ENCODE data around the gene ARHGAP6.

The ARHGAP6 gene, protein sequence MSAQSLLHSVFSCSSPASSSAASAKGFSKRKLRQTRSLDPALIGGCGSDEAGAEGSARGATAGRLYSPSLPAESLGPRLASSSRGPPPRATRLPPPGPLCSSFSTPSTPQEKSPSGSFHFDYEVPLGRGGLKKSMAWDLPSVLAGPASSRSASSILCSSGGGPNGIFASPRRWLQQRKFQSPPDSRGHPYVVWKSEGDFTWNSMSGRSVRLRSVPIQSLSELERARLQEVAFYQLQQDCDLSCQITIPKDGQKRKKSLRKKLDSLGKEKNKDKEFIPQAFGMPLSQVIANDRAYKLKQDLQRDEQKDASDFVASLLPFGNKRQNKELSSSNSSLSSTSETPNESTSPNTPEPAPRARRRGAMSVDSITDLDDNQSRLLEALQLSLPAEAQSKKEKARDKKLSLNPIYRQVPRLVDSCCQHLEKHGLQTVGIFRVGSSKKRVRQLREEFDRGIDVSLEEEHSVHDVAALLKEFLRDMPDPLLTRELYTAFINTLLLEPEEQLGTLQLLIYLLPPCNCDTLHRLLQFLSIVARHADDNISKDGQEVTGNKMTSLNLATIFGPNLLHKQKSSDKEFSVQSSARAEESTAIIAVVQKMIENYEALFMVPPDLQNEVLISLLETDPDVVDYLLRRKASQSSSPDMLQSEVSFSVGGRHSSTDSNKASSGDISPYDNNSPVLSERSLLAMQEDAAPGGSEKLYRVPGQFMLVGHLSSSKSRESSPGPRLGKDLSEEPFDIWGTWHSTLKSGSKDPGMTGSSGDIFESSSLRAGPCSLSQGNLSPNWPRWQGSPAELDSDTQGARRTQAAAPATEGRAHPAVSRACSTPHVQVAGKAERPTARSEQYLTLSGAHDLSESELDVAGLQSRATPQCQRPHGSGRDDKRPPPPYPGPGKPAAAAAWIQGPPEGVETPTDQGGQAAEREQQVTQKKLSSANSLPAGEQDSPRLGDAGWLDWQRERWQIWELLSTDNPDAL (N-terminal part only)

DNA sequence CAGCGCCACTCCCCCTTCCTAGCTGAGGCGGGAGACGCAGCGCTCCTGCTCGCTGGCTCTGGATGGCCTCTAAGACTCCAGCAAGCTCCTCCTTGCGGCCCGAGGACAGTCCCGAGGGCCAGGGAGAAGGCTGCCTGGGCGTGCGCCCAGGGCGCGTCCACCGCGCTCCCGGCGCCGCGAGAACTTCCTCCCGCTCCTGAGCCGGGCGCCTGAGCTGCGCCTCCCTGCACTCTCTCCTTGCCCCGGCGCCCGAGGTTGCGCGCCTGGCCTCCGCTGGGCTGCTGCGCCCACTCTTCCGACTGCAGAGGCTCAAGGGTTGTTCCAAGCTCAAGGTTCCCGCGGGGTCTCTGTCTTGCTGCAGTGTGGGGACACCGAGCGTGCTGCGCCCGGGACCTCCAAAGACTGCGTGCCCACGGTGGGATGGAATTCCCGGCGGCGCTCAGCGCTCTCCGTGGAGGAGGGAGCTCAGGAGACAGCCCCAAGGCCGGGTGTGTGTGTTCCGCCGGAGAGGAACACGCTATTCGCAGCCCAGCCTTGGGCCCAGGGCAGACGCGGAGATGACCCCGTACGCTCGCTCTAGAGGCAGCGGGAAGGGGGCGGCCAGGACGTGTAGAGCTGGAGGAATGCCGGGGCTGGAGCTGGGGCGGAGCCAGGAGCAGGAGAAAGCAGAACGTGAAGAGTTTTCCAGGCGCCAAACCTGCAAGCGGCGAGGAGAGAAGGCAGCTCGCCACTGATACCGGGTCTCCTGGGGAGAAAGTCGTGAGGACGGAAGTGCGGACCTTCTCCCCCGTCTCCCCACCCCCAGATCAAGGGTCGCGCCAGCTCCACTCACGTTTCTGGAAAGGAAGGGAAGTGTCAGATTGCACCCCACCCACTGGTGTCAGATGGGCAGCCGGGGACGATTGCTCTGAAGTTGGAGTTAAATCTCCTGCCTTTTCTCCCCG lies at the start of gene ARHGAP6:
TSS of gene ARHGAP6 (minus strand) at position 753 of the 944 bp plus-strand sequence. CDS start 1,092 bp downstream, outside the sequence.
- no peak for DNase-seq

- no peak for DNase-seq
Measured at GRCh38 chrX:11704725-11705495, 39.2 kb upstream of the ARHGAP6 start.

DNA sequence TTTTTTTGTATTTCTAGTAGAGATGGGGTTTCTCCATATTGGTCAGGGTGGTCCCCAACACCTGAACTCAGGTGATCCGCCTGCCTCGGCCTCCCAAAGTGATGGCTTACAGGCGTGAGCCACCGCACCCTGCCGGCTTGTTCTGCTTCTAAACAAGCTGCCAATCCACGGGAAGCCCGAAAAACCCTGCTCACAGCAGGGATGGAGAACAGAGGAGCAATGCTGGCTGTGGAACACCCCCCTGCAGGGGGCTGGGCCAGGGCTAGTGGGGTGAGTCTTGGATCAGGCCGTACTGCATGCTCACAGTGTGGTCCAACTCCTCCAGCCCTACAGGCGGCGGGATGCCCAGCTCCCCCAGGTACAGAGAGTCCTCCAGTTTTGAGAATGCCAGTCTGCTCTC lies 38.1 kb upstream of the ARHGAP6 start:
- no peak for DNase-seq

DNA sequence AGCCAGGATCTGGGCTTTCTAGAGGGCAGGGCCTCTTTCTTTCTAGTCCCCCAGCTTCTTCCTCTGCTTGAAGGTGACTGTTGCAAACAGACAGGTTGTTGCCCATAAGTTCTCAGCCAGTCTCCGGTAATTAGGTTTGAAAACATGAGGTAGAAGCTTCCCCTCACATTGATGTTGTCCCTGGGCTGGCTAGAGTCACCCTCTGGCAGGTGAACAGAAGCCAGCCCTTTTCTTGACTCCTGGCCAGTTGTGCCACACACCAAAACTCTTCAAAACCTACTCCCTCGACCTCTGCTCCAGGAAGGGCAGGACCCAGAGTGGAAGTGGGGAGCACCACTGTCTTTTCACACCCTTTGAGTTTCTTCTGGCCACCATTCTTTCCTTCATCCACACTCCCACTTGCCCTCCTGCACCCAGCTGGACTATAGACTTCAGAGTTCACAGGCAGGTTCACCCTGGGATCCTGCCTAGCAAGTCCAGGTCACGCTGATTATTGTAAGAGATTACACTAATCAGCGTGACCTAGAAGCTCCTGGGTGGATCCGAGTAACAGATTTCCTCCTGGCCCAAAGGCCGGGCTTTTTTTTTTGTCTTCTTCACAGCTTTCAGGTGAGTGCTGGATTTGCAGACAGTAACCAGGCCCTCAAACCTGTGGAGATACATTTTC lies 37.4 kb upstream of the ARHGAP6 start:
- no peak for DNase-seq

- DNase-seq: no peak
Measured at GRCh38 chrX:11702420-11702819, 36.7 kb upstream of the ARHGAP6 start.

GRCh38 chrX:11698702-11699101 lies 33.0 kb upstream of the ARHGAP6 start:
- no peak for DNase-seq

GRCh38 chrX:11688201-11688600 lies 22.5 kb upstream of the ARHGAP6 start:
- no peak for DNase-seq

- DNase-seq: no peak
Measured at GRCh38 chrX:11687157-11687556, 21.4 kb upstream of the ARHGAP6 start.

GRCh38 chrX:11683057-11683456 lies 17.3 kb upstream of the ARHGAP6 start:
- DNase-seq: no peak

DNA sequence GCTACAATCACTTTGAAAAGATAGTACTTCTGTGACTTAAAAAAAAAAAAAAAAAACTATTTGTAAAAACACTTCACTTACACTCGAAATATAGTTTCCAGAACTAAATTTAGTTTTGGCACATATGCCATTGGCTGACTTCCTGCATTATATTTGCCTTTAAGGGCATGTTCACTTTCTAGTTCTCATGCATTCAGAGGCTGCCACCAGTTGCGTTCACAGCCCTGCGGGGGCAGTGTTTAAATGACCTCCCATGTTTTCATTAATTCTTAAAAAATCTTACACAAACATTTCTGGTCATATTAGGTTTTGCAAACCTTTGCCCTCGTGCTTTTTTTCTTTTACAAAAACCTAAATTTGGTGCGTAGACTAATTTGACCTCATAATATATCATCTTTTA lies 12.4 kb upstream of the ARHGAP6 start:
- no peak for DNase-seq

DNA sequence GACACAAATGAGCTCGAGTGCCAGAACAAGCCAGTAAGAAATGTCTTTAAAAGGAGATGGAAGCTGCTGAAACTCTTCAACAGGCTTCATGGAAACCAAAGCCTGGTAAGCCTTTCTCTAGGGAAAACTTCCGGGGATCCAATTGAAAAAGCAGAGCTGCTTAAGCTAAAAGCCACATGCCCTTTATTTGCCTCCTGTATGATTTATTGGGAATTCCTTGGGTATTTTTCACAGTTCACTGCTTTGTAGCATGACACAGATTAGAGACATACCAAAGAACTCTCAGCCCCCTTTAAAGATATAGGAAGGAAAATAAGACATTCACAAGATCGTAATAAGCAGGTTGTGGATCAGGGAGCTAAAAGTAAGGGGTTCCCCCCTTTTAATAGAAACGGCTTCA lies 6.5 kb upstream of the ARHGAP6 start:
- no peak for DNase-seq

DNA sequence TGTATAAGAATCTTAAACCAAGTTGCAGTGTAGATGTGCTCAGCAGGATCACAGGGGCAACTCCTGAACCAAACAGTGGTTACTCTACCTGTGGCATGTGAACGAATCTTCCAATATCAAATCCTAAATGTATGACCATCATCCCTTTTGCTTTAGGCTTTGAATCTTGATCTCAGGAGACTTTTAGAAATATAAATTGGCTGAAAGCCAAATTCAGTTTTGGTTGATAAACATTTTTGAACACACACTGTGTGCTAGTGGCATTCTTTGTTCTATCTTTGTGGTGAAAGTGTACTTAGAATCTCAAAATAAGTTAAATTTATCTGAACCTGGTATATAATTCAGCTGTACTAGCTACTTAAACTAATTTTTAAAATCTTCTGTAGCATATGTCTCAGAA lies 4.6 kb upstream of the ARHGAP6 start:
- DNase-seq: no peak

GRCh38 chrX:11666952-11667685 lies 1.4 kb upstream of the ARHGAP6 start:
- DNase-seq: no peak

DNA sequence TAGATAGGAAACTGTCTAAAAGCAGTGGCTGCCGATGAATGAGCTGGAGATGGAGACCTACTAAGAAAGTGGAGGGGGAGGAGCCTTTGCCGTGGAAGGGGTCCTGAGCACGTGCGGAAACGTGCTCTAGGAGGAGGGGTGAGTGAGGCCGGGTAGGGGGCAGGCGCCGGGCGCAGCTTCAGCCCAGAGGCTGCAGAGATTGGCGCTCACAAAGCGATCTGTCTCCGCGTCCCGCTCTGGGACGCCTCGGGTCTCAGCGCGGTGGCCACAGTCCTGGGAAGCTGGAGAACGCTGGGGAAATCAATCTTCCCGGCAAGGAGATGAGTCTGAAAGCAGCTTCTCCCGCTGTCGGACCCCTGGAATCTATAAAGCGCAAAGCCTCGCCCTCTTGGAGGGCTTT lies 444 bp upstream of the ARHGAP6 start:
- DNase-seq: no peak

- DNase-seq: no peak
Measured at GRCh38 chrX:11664211-11665167, 1.2 kb downstream of the ARHGAP6 start.

GRCh38 chrX:11663875-11664210 lies 1.9 kb downstream of the ARHGAP6 start:
- DNase-seq: no peak

GRCh38 chrX:11655282-11656015 lies 10.3 kb downstream of the ARHGAP6 start:
- no peak for DNase-seq

GRCh38 chrX:11648705-11649519 lies 16.8 kb downstream of the ARHGAP6 start:
- DNase-seq: no peak
